ENCODE measurements around the gene DSE.

- TF ChIP-seq CTCF (conservative IDR thresholded peaks at IDR 0.05): no peak
- no peak for TF ChIP-seq ZFX (IDR thresholded peaks at IDR 0.05)
These were observed 31.8 kb upstream of the DSE start for GRCh38 chr6:116338943-116339342.

All from C4-2B (cell line).